Heart left ventricle (tissue), 16 donors: ENCODE data around the gene NEFH. TPM values are rescaled to one million over a fixed set of nuclear protein-coding genes. Genes with fewer than 3 reads are reported as not detected.

ENCODE experiments used
- ATAC-seq, 4 donors: fragments of 200-7000 bp; cut with Tn5 transposase; one replicate each; pipeline ENCODE4 v1.9.1; 2020 to 2022; ENCODE audit warnings: moderate library complexity in 4 of 4, mild to moderate bottlenecking in 3 of 4, moderate number of reproducible peaks in 1 of 4
- DNase-seq, 5 donors: peaks; one replicate each; pipeline ENCODE4 v3.0.0-alpha.2; 2020
- H3K27ac ChIP-seq, 12 donors: fragments of 200-600 bp; sonication (generic) in 4 of 12; one replicate each; pipeline versions ENCODE4 v1.5.0 to v1.8.0; 2016 to 2022; ENCODE audit warnings: mild to moderate bottlenecking in 2 of 12
- H3K27me3 ChIP-seq, 9 donors: fragments of 200-600 bp; sonication (generic) in 2 of 9; one replicate each; pipeline versions ENCODE4 v1.5.1 to v1.8.0; 2016 to 2022; ENCODE audit warnings: mild to moderate bottlenecking in 3 of 9
- H3K36me3 ChIP-seq, 9 donors: fragments of 200-600 bp; sonication (generic) in 2 of 9; one replicate each; pipeline versions ENCODE4 v1.5.0 to v1.8.0; 2018 to 2022; ENCODE audit warnings: mild to moderate bottlenecking in 2 of 9
- H3K4me1 ChIP-seq, 12 donors: fragments of 200-600 bp; sonication (generic) in 4 of 12; one replicate each; pipeline versions ENCODE4 v1.5.0 to v1.8.0; 2016 to 2022; ENCODE audit warnings: mild to moderate bottlenecking in 3 of 12
- H3K4me3 ChIP-seq, 12 donors: fragments of 200-600 bp; sonication (generic) in 4 of 12; one replicate each; pipeline versions ENCODE4 v1.5.0 to v1.8.0; 2017 to 2022; ENCODE audit warnings: mild to moderate bottlenecking in 9 of 12, moderate library complexity in 4 of 12
- H3K9me3 ChIP-seq, 12 donors: fragments of 200-600 bp; sonication (generic) in 4 of 12; one replicate each; pipeline versions ENCODE4 v1.5.0 to v1.8.0; 2016 to 2022; ENCODE audit warnings: mild to moderate bottlenecking in 1 of 12
- POLR2A ChIP-seq, 2 donors: fragments of 450-650 bp; IDR thresholded peaks; one replicate each; pipeline ENCODE4 v1.6.1; 2017; ENCODE audit warnings: antibody characterized with exemption in 2 of 2, mild to moderate bottlenecking in 2 of 2, moderate library complexity in 2 of 2
- WGBS, 4 donors: extraction: QIAGEN DNeasy Blood & Tissue Kit in 2 of 4; methylation state at CpG; one replicate each; pipeline versions ENCODE4 v1.1.5 to v1.1.7; 2013 to 2018; 5-methylcytosine and 5-hydroxymethylcytosine counted together
- intact Hi-C, 10 donors: fragments of 100-400 bp; cut with DNase I; formaldehyde crosslinking; loops; one replicate each; pipeline versions ENCODE4 v1.11.1 to v1.14.2; 2022
- polyA plus RNA-seq, 2 donors: library from polyadenylated mRNA; stranded (reverse); fragments of 200-250 nt; gene quantifications; one replicate each; pipeline ENCODE4 v1.2.3, GENCODE V29; 2013
- total RNA-seq, 9 donors: library from RNA; depleted of rRNA in 2 of 9; stranded (reverse); fragments of >200 nt in 2 of 9; fragmentation: NEBNext Ultra II Directional in 3 of 9; extraction: Animal tissue kit (Norgen Biotek cat#: 25700) in 3 of 9; gene quantifications; one replicate each; pipeline versions ENCODE4 v1.1.0 to v1.2.4, GENCODE V29; 2016 to 2023
- TF ChIP-seq, protein P1 (sequence below), 12 donors: fragments of 200-600 bp; sonication (generic) in 4 of 12; IDR thresholded peaks; one replicate each; pipeline versions ENCODE4 v1.5.0 to v1.8.0; 2018 to 2022; ENCODE audit warnings: antibody characterized with exemption in 12 of 12, mild to moderate bottlenecking in 5 of 12
- donor health status: ischemic (EF 13 %, LVEDD 7.1; RV severe dilation, severe dysfunction).
- donor health status: healthy with polysubstance abuse.
- donor health status: DM: no; HTN: yes; CAD: no.
- donor health status: DM: no; HTN: no; CAD: no.
- donor health status: ischemic (EF 25% LVEDD 6.9; RV normal size, moderate dysfunction).
- donor health status: ischemic (EF 25% LVEDD 5.7; RV mildly dilated, moderate dysfunction).
- donor health status: healthy.
- donor health status: DM: yes; HTN: yes; CAD: no.
- donor health status: ischemic (EF 35%, LVEDD 5.7; RV mildly dilated, moderate dysfunction).
- donor health status: nonischemic (EF 11% LVEDD 7.7; RV severe dilation, severe dysfunction).
- donor health status: DM: yes; HTN: yes; CAD: no.
- donor health status: PGD.
- donor health status: ischemic (EF 29% LVEDD 5.4; RV normal size, mild dysfunction).
- donor health status: nonischemic (EF 23%, LVEDD 6.1; RV moderate dilation, normal function).

Gene NEFH
- total and polyA plus RNA-seq, 11 donors, result 0.07 to 0.51 (median 0.13) TPM; not detected in 1

DNA sequence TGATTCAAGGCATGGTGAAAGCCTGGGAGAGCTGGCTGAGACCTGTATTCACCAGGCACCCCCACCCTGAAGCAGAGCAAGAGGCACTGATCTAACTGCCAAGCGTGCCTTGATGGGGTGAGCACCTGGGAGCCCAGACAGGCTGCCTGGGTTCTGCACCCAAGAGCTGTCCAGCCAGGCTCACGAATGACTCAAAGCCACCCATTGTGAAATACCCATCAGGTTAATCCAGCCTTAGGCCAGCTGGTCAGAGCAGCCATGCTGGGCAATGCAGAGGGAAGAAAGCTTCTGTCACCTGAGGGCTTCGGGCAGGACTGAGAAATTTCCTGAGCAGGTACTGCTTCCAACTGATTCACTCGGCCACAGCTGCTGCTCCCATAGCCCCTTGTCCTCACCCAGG is 51.4 kb downstream of the NEFH start:
- Histone ChIP-seq H3K9me3 (peaks cover 0 to 5% (median 0%) of the 10 kb centered on the region in 12 donors), H3K4me1 (no peaks in the 10 kb centered on the region), H3K27ac (no peak overlapping the region), H3K36me3 (peaks cover 5 to 100% (median 100%) of the 10 kb centered on the region in 9 donors), H3K4me3 (no peak overlapping the region), H3K27me3 (no peaks in the 10 kb centered on the region)
- ATAC-seq, result no peak
- intact Hi-C loops, result no loop called here
- WGBS, 4 donors, result 83 to 95% (median 94%) methylated on average over 1 to 4 of the region's 4 CpGs
- TF ChIP-seq POLR2A (IDR thresholded peaks at IDR 0.05), result no peak
- TF ChIP-seq, protein P1, sequence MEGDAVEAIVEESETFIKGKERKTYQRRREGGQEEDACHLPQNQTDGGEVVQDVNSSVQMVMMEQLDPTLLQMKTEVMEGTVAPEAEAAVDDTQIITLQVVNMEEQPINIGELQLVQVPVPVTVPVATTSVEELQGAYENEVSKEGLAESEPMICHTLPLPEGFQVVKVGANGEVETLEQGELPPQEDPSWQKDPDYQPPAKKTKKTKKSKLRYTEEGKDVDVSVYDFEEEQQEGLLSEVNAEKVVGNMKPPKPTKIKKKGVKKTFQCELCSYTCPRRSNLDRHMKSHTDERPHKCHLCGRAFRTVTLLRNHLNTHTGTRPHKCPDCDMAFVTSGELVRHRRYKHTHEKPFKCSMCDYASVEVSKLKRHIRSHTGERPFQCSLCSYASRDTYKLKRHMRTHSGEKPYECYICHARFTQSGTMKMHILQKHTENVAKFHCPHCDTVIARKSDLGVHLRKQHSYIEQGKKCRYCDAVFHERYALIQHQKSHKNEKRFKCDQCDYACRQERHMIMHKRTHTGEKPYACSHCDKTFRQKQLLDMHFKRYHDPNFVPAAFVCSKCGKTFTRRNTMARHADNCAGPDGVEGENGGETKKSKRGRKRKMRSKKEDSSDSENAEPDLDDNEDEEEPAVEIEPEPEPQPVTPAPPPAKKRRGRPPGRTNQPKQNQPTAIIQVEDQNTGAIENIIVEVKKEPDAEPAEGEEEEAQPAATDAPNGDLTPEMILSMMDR (IDR thresholded peaks at IDR 0.05), result no peak
- no peak for DNase-seq

DNA sequence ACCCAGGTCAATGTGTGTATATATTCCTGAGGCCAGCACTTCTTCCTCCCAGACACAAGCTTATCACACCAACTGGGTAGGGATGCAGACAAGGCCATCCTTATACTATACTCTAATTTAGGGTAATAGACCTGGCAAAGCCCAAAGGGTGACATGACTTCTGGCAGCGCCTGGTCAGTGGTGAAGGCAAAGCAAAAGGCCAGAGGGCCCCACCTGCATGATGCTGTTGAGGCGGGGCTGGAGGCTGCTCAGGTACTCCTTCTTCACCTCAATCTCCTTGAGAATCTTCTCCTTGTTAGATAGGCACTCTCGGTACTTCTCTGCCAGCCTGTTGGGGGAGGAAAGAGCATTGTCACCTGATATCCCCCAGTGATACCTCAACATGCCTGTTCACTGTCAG is 56.4 kb downstream of the NEFH start:
- ATAC-seq (no peak), DNase-seq (no peak)
- intact Hi-C loops, result loop anchor here in 1 of 10 donors (5.0 kb wide), 1 partner anchor 144 kb away; no protein-coding TSS in a partner anchor
- peaks cover 0 to 100% (median 98%) of the 10 kb centered on the region in 9 donors for H3K36me3 ChIP-seq
- H3K27ac ChIP-seq, result no peak overlapping the region
- H3K4me1 ChIP-seq, result no peaks in the 10 kb centered on the region
- 85 to 95% (median 89%) methylated on average over 3 of the region's 3 CpGs for WGBS, 4 donors
- H3K9me3 ChIP-seq, result peaks cover 0 to 5% (median 0%) of the 10 kb centered on the region in 12 donors
- no peaks in the 10 kb centered on the region for H3K27me3 ChIP-seq
- TF ChIP-seq POLR2A (IDR thresholded peaks at IDR 0.05), result no peak
- TF ChIP-seq, protein P1 (IDR thresholded peaks at IDR 0.05), result no peak
- no peak overlapping the region for H3K4me3 ChIP-seq

DNA sequence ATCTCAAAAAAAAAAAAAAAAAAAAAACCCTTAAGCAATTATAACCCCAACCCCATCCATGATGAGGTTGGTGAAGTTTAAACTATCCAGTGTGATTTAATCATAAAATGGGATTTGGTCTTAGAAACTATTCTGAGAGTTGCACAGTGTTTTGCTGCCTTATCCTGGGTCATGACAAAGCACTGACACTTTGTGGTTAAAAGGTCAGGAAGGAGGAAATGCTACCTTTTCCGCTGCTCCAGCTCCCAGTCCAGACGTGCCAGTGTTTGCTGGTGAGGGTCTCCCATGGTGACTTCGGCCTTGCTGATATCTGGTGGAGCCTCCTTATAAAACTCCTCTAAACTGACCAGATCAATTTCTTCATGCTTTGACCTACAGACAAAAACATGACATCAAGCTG is 59.1 kb downstream of the NEFH start:
- no peak for TF ChIP-seq POLR2A (IDR thresholded peaks at IDR 0.05)
- TF ChIP-seq, protein P1 (IDR thresholded peaks at IDR 0.05), result no peak
- ATAC-seq (no peak), DNase-seq (no peak)
- peaks cover 0 to 99% (median 95%) of the 10 kb centered on the region in 9 donors for H3K36me3 ChIP-seq
- H3K4me3 ChIP-seq, result no peak overlapping the region
- WGBS, 4 donors, result 59 to 68% (median 63%) methylated on average over 3 of the region's 3 CpGs
- intact Hi-C loops, result loop anchor here in 1 of 10 donors (5.0 kb wide), 1 partner anchor 147 kb away; no protein-coding TSS in a partner anchor
- no peak overlapping the region for H3K27ac ChIP-seq
- peaks cover 0 to under 1% (median 0%) of the 10 kb centered on the region in 12 donors for H3K9me3 ChIP-seq
- no peaks in the 10 kb centered on the region for H3K27me3 ChIP-seq
- H3K4me1 ChIP-seq, result no peaks in the 10 kb centered on the region

Other genes with a start within 250 kb of the NEFH start
- 10 to 100 TPM; 10.9 to 29.5 (median 12.6) TPM for gene RHBDD3, start 212.2 kb upstream of the NEFH start, total RNA-seq
- gene RHBDD3, start 212.2 kb upstream of the NEFH start, polyA plus RNA-seq, result 10 to 100 TPM; 17.2 to 18.8 TPM
- 100 to 1,000 TPM; 103 to 202 (median 138) TPM for gene EWSR1, start 211.9 kb upstream of the NEFH start, total RNA-seq
- 100 to 1,000 TPM in 1 of 2 donors, 10 to 100 TPM in 1; 94.3 to 138 TPM for gene EWSR1, start 211.9 kb upstream of the NEFH start, polyA plus RNA-seq
- 10 to 100 TPM; 12.0 to 46.6 (median 16.8) TPM for gene GAS2L1, start 173.6 kb upstream of the NEFH start, total RNA-seq
- 10 to 100 TPM; 18.0 to 48.3 TPM for gene GAS2L1, start 173.6 kb upstream of the NEFH start, polyA plus RNA-seq
- 1 to 10 TPM in 5 of 9 donors, under 1 TPM in 4; 0.29 to 5.8 (median 1.3) TPM for gene RASL10A, start 164.5 kb upstream of the NEFH start, total RNA-seq
- gene RASL10A, start 164.5 kb upstream of the NEFH start, polyA plus RNA-seq, result 1 to 10 TPM in 1 of 2 donors, under 1 TPM in 1; 0.95 to 1.1 TPM
- 10 to 100 TPM; 30.3 to 74.8 (median 33.8) TPM for gene AP1B1, start 91.6 kb upstream of the NEFH start, total RNA-seq
- gene AP1B1, start 91.6 kb upstream of the NEFH start, polyA plus RNA-seq, result 10 to 100 TPM; 18.1 to 43.4 TPM
- not detected for gene RFPL1, start 41.6 kb upstream of the NEFH start, total RNA-seq
- gene RFPL1, start 41.6 kb upstream of the NEFH start, polyA plus RNA-seq, result not detected
- gene THOC5, start 73.5 kb downstream of the NEFH start, total RNA-seq, result 10 to 100 TPM; 33.8 to 88.7 (median 40.6) TPM
- gene THOC5, start 73.5 kb downstream of the NEFH start, polyA plus RNA-seq, result 10 to 100 TPM; 25.5 to 76.5 TPM
- 10 to 100 TPM; 16.2 to 30.1 (median 22.7) TPM for gene NIPSNAP1, start 100.9 kb downstream of the NEFH start, total RNA-seq
- gene NIPSNAP1, start 100.9 kb downstream of the NEFH start, polyA plus RNA-seq, result 10 to 100 TPM; 12.2 to 22.3 TPM
- 100 to 1,000 TPM in 1 of 9 donors, 10 to 100 TPM in 8; 41.2 to 137 (median 52.1) TPM for gene NF2, start 123.4 kb downstream of the NEFH start, total RNA-seq
- gene NF2, start 123.4 kb downstream of the NEFH start, polyA plus RNA-seq, result 10 to 100 TPM; 15.0 to 73.9 TPM
- gene CABP7, start 239.8 kb downstream of the NEFH start, total RNA-seq, result not detected
- gene CABP7, start 239.8 kb downstream of the NEFH start, polyA plus RNA-seq, result under 1 TPM; 0.03 to 0.11 TPM